Tibial nerve (tissue), 4 donors: ENCODE measurements around the gene LIPJ.

Source experiments
- CTCF ChIP-seq, 5 experiments: fragments of 200-600 bp in 3 of 5; fragments of 450-650 bp in 2 of 5; sonication (generic) in 3 of 5; IDR thresholded peaks; one replicate each; pipeline ENCODE4 v1.5.1; 2016 to 2019; ENCODE audit warnings: antibody characterized with exemption in 5 of 5, mild to moderate bottlenecking in 3 of 5, moderate library complexity in 2 of 5
- EP300 ChIP-seq, 2 donors: sonication (generic); formaldehyde crosslinking; IDR thresholded peaks; one replicate each; pipeline ENCODE4 v1.6.1; 2017; ENCODE audit warnings: antibody characterized with exemption in 2 of 2, mild to moderate bottlenecking in 1 of 2
- POLR2A ChIP-seq, 2 donors: fragments of 450-650 bp; IDR thresholded peaks; one replicate each; pipeline ENCODE4 v1.6.1; 2017; ENCODE audit warnings: antibody characterized with exemption in 2 of 2, mild to moderate bottlenecking in 2 of 2, moderate library complexity in 2 of 2

GRCh38 chr10:88598055-88598454 lies 11.5 kb downstream of the LIPJ start:
- no peak for TF ChIP-seq CTCF (IDR thresholded peaks at IDR 0.05)
- TF ChIP-seq POLR2A (IDR thresholded peaks at IDR 0.05): no peak
- TF ChIP-seq EP300 (IDR thresholded peaks at IDR 0.05): no peak
